D341Med (cell line): ENCODE measurements around the gene LNX1.

Source experiments
- DNase-seq: peaks from one replicate; pipeline ENCODE4 v3.0.0; 2012; ENCODE audit warnings: low spot score

The LNX1 gene

DNA sequence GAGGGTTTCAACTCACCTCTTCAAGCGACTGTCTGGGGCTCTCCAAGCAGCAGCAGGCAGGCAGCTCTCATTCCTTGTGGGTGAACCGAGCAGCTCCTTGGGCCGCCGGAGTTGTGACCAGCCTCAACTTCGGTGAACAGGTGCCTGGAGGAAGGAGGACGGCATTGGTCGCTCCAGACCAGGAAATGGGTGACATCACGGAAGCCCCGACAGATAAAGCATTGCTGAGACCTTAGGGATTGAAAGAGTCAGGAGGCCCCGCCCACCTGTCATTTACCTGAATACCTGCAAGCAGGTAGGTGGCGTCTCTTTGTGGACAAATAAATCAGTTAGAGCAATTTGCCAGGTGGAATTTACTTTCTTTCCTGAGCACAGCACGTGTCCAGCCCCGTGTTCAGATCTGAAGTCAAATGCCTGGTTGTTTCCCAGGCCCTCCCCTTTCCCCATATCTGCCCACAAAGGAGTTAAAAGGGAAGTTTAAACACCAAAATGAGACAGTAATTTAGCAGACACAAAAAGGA lies at the start of gene LNX1:
Gene LNX1 (minus strand): TSS at position 115 of the 521 bp plus-strand sequence. CDS start 17,484 bp downstream, outside the sequence.
- DNase-seq = no peak

DNA sequence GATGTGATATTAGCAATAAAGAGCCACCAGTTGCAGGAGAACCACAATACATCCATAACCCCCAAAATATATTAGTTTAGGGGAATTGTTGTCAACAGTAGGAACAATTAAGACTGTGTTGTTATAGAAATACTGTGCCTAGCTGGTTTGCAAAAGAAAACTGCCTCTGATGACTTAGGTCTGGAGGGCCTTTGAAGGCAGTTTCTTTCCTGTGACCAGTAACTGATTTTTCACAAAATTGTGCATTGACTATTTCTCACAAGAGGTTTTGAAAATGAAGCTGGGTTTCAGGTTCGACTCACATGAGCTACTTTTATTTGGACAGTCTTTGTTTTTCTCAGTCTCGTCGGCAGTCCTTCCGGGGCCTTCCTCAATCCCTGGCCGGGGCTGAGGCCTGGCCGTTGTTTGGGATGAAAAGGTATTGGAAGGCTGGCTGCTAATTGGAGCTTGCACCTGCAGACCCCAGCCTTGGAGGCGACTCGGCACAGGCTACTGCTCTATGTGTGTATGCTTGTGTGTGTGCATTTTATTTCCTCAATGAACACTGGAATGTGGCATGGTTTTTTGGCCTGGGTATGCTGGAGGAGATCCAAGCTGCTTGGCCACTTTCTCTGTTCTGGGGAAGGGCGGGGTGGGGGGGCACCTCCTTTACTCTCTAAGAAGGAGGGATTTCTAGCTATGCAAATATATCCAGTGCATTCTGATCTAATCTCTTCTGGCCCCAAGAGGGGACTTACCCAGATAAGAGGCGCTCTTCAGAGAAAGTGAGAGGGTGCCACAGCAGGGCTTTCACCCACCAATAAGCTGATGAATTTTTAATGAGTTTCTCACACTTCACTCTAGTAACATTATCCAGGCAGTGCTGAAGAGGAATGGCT lies 49.5 kb upstream of the LNX1 start:
- peak; percentile 48 for DNase-seq

DNA sequence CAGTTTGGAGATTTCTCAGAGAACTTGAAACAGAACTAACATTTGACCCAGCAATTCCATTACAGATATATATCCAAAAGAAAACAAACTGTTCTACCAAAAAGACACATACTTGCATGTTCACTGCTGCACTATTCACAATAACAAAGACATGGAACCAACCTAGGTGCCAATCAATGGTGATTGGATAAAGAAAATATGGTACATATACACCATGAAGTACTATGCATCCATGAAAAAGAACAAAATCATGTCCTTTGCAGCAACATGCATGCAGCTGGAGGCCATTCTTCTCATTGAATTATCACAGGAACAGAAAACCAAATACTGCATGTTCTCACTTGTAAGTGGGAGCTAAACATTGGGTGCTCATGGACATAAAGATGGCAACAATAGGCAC lies 47.6 kb upstream of the LNX1 start:
- DNase-seq = no peak

DNA sequence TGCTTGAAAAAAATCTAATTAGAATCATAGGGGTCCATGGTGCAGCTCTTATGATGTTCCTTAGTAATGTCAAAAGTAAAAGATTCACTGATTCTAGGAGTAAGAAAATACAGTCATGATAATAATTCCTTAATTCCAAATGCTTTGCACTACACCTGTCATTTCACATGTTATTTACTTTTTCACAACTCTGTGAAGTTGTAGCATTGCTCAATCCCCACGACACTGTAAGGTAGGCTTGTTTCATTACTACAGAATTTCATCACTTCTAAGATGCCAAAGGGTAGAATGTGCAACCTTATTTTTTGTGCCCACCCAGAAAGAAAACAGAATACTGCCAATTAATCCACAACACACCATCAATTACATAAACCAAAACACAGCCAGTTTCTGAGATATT lies 46.1 kb upstream of the LNX1 start:
- no peak for DNase-seq

DNA sequence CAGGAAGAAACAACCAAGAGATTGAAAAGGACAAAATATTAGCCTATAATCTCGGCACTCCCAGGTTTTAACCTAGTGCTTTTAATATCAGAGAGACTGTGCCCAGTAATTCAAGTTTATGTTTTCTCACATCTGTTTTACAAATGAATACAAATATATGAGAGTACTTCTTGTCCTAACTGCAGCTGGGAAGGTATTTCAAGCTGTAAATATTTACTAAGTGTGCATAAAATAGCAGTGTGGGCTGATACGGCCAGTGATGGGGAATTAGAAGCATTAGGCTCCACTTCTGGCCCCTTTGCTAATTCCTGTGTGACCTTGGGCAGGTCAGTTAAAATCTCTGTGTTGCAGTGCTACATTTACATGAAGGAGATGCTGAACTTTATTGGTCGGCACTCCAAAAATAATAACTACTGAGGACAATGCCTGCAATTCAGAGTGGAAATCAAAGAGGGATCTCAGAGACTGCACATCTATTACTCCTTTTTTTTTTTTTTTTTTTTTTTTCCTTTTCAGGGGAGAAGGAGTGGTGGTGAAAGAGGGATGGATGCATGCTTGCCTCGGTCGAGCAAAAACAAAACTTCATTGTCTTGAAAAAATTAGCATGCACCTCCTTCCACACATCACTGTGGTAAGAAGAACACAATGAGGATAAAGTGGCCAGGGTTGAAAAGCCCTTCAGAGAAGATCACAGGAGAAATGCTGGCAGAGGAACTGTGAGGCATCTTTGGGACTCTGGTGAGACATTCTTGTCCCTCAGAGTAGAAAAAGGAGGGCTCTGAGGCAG lies 44.6 kb upstream of the LNX1 start:
- DNase-seq = no peak

DNA sequence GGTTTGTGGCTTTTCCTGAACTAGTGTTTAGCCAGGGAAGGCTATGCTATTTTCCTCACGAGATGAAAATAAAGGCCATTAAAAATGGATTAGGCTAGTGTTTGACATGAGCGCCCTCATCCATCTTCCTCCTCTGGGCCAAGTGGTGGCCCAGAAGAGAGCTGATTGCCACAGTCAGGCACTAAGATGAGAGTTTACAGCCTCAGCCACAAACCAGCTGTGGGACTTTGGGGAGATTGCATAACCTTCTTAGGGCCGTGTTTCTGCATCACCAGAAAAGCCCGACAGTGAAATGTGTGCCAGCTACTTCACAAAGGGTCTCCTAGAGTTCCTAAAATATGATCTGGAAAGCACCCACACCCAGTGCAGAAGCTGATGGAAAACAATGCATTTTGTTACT lies 42.3 kb upstream of the LNX1 start:
- no peak for DNase-seq

DNA sequence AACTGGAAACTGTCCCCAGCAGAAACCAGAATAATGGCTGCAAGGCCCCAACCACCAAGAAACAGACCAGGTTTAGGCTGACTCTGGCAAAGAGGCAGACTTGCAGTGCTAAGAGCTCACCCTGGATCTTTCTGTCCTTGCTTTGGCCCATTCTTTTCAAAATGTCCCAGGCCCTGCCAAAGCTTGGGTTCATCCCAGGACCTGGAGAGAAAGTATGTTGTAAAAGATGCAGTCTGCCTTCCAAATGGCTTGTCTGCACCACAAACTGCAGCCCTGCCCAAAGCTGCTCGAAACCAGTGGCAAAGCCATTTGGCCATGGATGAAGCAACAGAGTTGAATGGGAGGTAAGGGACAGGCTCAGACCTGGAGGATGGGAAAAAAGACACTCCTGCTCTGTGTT lies 38.0 kb upstream of the LNX1 start:
- no peak for DNase-seq

GRCh38 chr4:53626491-53626890 lies 35.2 kb upstream of the LNX1 start:
- DNase-seq = no peak

DNA sequence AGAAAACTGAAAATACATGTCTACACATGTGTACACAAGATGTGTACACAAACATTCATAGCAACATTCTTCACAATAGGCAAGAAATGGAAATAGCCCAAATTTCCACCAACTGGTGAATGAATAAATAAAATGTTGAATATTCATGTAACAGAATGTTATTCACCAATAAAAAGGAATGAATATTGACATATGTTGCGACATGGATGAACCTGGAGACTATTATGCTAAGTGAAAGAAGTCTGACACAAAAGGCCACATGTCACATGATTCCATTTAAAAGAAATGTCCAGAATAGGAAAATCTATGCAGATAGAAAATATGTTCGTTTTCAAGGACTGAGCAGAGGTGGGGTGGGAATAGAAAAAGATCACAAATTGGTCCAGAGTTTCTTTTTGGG lies 34.6 kb upstream of the LNX1 start:
- no peak for DNase-seq

- no peak for DNase-seq
Measured at GRCh38 chr4:53622739-53623151, 31.5 kb upstream of the LNX1 start.

DNA sequence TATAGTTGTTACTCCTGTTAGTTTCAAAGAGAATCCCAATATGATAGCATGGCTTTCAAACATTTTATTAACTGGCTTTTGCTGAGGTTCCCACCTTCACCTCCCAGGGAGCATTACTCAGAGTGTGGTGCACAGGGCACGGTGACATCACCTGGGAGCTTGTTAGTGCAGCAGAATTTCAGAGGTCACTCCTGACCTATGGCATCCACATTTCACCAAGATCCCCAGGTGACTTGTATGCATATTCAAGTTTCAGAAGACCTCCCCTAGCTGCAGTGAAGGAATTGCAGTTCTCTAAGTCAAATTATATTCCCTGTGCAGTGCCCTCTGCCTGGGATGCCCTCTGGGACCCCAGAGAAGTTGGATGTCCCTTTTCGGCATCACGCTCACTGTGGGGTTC lies 29.7 kb upstream of the LNX1 start:
- DNase-seq = no peak

- DNase-seq = no peak
Measured at GRCh38 chr4:53619431-53619830, 28.1 kb upstream of the LNX1 start.

- no peak for DNase-seq
Measured at GRCh38 chr4:53618321-53618720, 27.0 kb upstream of the LNX1 start.

DNA sequence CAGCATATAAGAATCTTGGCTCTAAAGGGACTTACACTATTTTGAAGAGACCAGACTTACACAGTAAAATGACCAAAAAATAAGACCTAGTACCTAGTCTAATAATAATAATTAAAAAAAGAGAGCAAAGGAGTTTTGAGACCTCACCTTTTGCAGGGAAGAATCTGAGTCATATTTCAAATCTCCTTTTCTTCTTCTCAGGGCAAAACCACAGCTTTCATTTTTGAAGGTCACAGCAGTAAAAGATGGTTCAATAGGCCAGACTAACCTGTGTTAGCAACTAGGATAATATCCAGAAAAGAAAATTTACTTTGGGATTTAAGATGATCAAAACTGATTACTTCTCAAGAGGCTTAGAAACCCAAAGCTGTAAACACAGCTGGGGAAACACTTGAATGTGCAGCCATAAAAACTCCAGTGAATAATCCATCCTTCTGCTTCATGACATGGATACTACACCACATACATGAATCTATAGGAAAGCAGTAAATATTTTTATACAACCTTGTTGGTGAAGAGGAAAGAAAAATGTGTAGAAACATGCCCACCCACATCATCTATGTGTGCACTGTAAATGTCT lies 25.9 kb upstream of the LNX1 start:
- DNase-seq = no peak

- no peak for DNase-seq
Measured at GRCh38 chr4:53616219-53616618, 24.9 kb upstream of the LNX1 start.

GRCh38 chr4:53614591-53614990 lies 23.3 kb upstream of the LNX1 start:
- DNase-seq = no peak

GRCh38 chr4:53613428-53613827 lies 22.1 kb upstream of the LNX1 start:
- no peak for DNase-seq

GRCh38 chr4:53608649-53609048 lies 17.4 kb upstream of the LNX1 start:
- DNase-seq = no peak

- no peak for DNase-seq
Measured at GRCh38 chr4:53608242-53608641, 17.0 kb upstream of the LNX1 start.

DNA sequence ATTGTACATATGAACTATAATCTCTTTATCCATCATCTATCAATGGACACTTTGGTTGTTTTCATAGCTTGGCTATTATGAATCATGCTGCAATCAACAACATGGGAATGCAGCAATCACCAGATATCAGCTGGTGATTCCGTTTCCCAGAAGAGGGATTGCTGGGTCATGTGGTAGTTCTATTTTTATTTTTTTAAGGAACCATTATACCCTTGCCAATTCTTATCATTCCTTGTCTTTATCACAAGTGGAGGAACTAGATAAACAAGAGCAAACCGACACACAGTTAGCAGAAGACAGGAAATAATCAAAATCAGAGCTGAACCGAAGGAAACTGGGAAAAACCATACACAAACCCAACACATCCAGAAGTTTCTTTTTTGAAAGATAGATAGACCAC lies 14.5 kb upstream of the LNX1 start:
- DNase-seq = no peak

DNA sequence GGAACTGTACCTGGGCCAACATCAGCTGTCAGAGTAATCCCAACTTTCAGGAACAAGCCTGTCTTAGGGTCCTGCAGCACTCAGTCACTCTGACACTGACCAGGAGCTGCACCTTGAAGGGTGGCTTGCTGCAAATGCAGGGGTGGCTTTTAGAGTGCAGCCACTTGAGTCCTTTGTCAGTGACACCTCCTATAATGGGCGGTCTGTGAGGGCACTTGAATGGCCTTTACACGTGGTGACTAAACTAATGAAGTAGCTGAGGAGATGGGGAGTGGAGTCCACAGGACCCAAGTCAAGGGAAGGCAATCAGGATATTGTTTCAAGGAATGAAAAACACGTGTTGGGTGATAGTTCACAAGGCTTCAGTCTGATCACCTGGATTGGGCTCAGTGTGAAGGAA lies 11.1 kb upstream of the LNX1 start:
- no peak for DNase-seq

GRCh38 chr4:53601251-53601764 lies 10.0 kb upstream of the LNX1 start:
- peak; percentile 88 for DNase-seq

DNA sequence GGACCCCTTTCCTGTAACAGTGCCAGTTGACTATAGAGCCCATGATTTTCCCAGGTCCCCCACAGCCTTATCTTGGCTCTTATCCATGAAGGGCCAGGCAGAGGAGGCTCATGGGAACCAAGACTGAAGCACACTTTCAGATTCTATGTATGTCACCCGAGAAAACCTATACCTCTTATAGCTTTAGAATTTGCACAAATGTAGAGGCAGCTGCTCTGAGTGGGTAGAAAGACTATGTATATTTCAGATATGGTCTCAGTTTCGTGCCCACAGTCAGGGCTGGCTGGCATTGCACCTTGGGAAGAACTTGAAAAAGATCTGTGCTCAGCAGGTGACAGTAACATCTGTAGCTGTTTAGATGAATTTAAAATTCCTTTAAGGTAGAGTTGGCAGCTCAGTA lies 8.3 kb upstream of the LNX1 start:
- DNase-seq = no peak
